ENCODE measurements around the gene ASB15. TPM values are rescaled to one million over a fixed set of nuclear protein-coding genes. Genes with fewer than 3 reads are reported as not detected.

The ASB15 gene
- total RNA-seq, 1 experiment from 2014 or later = not detected

DNA sequence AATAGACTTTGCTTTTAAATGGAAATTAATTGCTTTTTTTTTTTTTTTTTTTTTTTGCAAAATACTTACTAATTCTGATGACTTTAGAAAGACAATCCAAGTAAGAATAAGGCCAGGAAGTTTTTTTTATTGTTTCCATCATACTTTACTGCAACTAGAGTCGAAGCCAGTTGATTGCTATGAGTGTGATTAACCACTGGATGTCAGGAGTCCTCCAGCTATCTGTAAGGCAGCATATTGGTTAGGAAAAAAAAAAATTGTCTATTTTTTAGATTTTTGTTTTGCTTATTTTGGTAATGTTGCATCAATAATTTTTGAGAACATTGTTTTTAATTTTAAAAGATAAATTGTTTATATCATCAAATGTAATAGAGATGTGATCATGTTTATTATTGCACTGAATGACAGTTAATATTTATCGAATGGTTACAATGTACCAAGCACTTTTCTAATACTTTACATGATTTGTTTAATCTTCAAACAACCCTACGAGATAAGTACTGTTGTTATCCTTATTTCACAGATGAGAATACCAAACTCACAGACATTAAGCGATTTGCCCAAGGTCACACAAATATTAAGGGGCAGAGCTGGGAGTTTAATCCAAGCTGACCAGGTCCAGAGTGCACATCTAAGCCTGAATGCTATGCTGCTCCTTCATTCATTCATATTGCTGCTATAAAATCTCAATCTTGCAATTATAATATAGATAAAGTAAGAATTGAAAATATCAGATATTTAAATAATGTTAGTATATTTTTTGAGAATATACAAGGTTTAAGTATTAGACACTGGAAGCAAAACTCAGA, 34.1 kb downstream of the ASB15 start:
- H2AFZ ChIP-seq (ENCODE audit: low read length) = no peak overlapping the region
- TF ChIP-seq, protein P1, sequence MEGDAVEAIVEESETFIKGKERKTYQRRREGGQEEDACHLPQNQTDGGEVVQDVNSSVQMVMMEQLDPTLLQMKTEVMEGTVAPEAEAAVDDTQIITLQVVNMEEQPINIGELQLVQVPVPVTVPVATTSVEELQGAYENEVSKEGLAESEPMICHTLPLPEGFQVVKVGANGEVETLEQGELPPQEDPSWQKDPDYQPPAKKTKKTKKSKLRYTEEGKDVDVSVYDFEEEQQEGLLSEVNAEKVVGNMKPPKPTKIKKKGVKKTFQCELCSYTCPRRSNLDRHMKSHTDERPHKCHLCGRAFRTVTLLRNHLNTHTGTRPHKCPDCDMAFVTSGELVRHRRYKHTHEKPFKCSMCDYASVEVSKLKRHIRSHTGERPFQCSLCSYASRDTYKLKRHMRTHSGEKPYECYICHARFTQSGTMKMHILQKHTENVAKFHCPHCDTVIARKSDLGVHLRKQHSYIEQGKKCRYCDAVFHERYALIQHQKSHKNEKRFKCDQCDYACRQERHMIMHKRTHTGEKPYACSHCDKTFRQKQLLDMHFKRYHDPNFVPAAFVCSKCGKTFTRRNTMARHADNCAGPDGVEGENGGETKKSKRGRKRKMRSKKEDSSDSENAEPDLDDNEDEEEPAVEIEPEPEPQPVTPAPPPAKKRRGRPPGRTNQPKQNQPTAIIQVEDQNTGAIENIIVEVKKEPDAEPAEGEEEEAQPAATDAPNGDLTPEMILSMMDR (conservative IDR thresholded peaks at IDR 0.05; ENCODE audit: low read depth, low read length) = peak; percentile 76
- no peak for TF ChIP-seq EZH2phosphoT487 (IDR thresholded peaks at IDR 0.05; ENCODE audit: borderline replicate concordance, low read length)
- H4K20me1 ChIP-seq (ENCODE audit: low read length) = no peaks in the 10 kb centered on the region
- H3K4me3 ChIP-seq (ENCODE audit: low read length) = no peak overlapping the region
- no TSS peak for BruUV-seq (replicated peaks)
- H3K9ac ChIP-seq (ENCODE audit: low read length) = no peak overlapping the region
- intact Hi-C loops (cut with micrococcal nuclease) = loop anchor here (1.0 to 5.0 kb wide), 7 partner anchors 30 to 237 kb away; no protein-coding TSS in a partner anchor
- ChIA-PET POLR2A (ENCODE audit: unreplicated experiment) (no interaction called here), CTCF (interaction anchor here (0.6 to 2.0 kb wide), 5 partner anchors 54 to 163 kb away, joined by 3 to 7 read pairs (median 3); no protein-coding TSS in a partner anchor)
- peaks cover 15% of the 10 kb centered on the region for H3K4me1 ChIP-seq (ENCODE audit: insufficient read depth, low read length)
- DNase-seq = peak; percentile 55
- H3K27me3 ChIP-seq (ENCODE audit: low read length) = no peaks in the 10 kb centered on the region
- H3K36me3 ChIP-seq (ENCODE audit: low read depth, low read length) = no peaks in the 10 kb centered on the region
- no peaks in the 10 kb centered on the region for H3K9me3 ChIP-seq (ENCODE audit: low read length)
- ATAC-seq = peak; percentile 60
- no peak overlapping the region for H3K4me2 ChIP-seq (ENCODE audit: low read length)
- H3F3A ChIP-seq (ENCODE audit: low read length, unreplicated experiment) = no peaks in the 10 kb centered on the region
- H3K79me2 ChIP-seq (ENCODE audit: low read length) = no peaks in the 10 kb centered on the region
- H3K9me2 ChIP-seq (replicated peaks; ENCODE audit: low read length) = no peaks in the 10 kb centered on the region
- H3K27ac ChIP-seq (ENCODE audit: low read length) = no peak overlapping the region

DNA sequence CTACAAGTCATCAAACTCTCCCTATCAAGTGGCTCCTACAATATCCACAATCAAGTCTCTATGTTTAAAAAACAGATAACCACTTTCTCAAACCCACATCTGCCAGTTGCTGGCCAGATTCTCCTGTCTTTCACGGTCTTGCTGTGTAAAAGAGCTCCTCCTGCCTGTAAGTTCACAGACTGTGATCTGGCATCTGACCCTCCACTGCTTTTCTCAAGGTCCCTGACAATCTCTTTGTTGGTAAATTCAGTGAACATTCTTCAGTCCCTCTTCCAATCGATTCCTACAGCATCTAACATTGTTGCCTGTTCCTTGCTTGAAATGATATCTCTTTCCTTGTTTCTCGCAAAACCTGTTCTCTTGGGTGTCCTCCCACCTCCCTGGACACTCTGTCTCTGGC, 35.6 kb downstream of the ASB15 start:
- Histone ChIP-seq H2AFZ (ENCODE audit: low read length) (no peak overlapping the region), H3K36me3 (ENCODE audit: low read depth, low read length) (no peaks in the 10 kb centered on the region), H3K27me3 (ENCODE audit: low read length) (no peaks in the 10 kb centered on the region), H3K9me3 (ENCODE audit: low read length) (no peaks in the 10 kb centered on the region), H3K9me2 (replicated peaks; ENCODE audit: low read length) (no peaks in the 10 kb centered on the region), H3K27ac (ENCODE audit: low read length) (no peak overlapping the region), H3K4me1 (ENCODE audit: insufficient read depth, low read length) (peaks cover 15% of the 10 kb centered on the region), H3F3A (ENCODE audit: low read length, unreplicated experiment) (no peaks in the 10 kb centered on the region), H4K20me1 (ENCODE audit: low read length) (no peaks in the 10 kb centered on the region), H3K4me2 (ENCODE audit: low read length) (no peak overlapping the region), H3K79me2 (ENCODE audit: low read length) (no peaks in the 10 kb centered on the region), H3K9ac (ENCODE audit: low read length) (no peak overlapping the region), H3K4me3 (ENCODE audit: low read length) (no peak overlapping the region)
- intact Hi-C loops (cut with micrococcal nuclease) = loop anchor here (5.0 kb wide), 1 partner anchor 55 kb away; no protein-coding TSS in a partner anchor
- ATAC-seq (peak; percentile 44), DNase-seq (peak; percentile 37)
- CTCF ChIA-PET = interaction anchor here (0.5 to 2.0 kb wide), 5 partner anchors 45 to 241 kb away, joined by 3 to 6 read pairs (median 4); no protein-coding TSS in a partner anchor
- no TSS peak for BruUV-seq (replicated peaks)
- TF ChIP-seq, protein P1 (conservative IDR thresholded peaks at IDR 0.05; ENCODE audit: low read depth, low read length) = peak; percentile 19; the same call in 1 of the 2 replicates
- TF ChIP-seq EZH2phosphoT487 (IDR thresholded peaks at IDR 0.05; ENCODE audit: borderline replicate concordance, low read length) = no peak
- POLR2A ChIA-PET (ENCODE audit: unreplicated experiment) = no interaction called here

DNA sequence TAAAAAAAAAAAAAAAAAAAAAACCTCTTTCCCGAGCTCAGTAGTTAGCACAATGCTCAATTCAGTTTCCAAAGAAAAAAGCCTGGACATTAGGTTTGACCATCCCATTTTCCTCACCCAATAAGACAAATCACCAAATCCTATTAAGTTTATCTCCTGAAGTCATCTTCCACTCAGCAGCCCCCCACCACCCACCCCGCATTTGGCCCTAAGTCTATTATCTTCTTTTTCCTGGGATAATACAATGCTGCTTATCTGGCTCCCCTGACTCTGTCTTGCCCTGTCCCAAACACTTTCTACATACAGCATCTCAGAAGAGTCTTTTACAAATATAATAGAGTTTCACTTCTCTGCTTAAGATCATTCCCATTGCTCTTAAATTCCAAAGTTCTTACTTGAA, 36.3 kb downstream of the ASB15 start:
- ATAC-seq = no peak
- no peaks in the 10 kb centered on the region for H3F3A ChIP-seq (ENCODE audit: low read length, unreplicated experiment)
- DNase-seq = no peak
- CTCF ChIA-PET = interaction anchor here (0.8 to 2.0 kb wide), 2 partner anchors 45 to 63 kb away, joined by 3 to 6 read pairs; no protein-coding TSS in a partner anchor
- H3K27me3 ChIP-seq (ENCODE audit: low read length) = no peaks in the 10 kb centered on the region
- TF ChIP-seq, protein P1 (conservative IDR thresholded peaks at IDR 0.05; ENCODE audit: low read depth, low read length) = no peak
- no peak for TF ChIP-seq EZH2 (IDR thresholded peaks at IDR 0.05; ENCODE audit: low read length, unreplicated experiment)
- no peak for TF ChIP-seq EZH2phosphoT487 (IDR thresholded peaks at IDR 0.05; ENCODE audit: borderline replicate concordance, low read length)
- POLR2A ChIA-PET (ENCODE audit: unreplicated experiment) = no interaction called here
- H2AFZ ChIP-seq (ENCODE audit: low read length) = no peak overlapping the region
- peaks cover 15% of the 10 kb centered on the region for H3K4me1 ChIP-seq (ENCODE audit: insufficient read depth, low read length)
- no peaks in the 10 kb centered on the region for H3K9me3 ChIP-seq (ENCODE audit: low read length)
- no peak overlapping the region for H3K9ac ChIP-seq (ENCODE audit: low read length)
- intact Hi-C loops (cut with micrococcal nuclease) = loop anchor here (5.0 kb wide), 1 partner anchor 56 kb away; no protein-coding TSS in a partner anchor
- no peaks in the 10 kb centered on the region for H4K20me1 ChIP-seq (ENCODE audit: low read length)
- H3K36me3 ChIP-seq (ENCODE audit: low read depth, low read length) = no peaks in the 10 kb centered on the region
- no peak overlapping the region for H3K4me3 ChIP-seq (ENCODE audit: low read length)
- H3K79me2 ChIP-seq (ENCODE audit: low read length) = no peaks in the 10 kb centered on the region
- no peak overlapping the region for H3K4me2 ChIP-seq (ENCODE audit: low read length)
- BruUV-seq (replicated peaks) = no TSS peak
- H3K27ac ChIP-seq (ENCODE audit: low read length) = no peak overlapping the region
- no peaks in the 10 kb centered on the region for H3K9me2 ChIP-seq (replicated peaks; ENCODE audit: low read length)

All from PC-3 (cell line).